WTC11 (cell line): ENCODE data around the gene TNIK. TPM values are rescaled to one million over a fixed set of nuclear protein-coding genes. Genes with fewer than 3 reads are reported as not detected.

Experiments used
- ATAC-seq: fragments of 200-7000 bp; cut with Tn5 transposase; 2 replicates; pipeline ENCODE4 v1.10.0; 2021; ENCODE audit warnings: mild to moderate bottlenecking, moderate library complexity
- CTCF ChIA-PET: fragments of 300-600 bp; sonication (Branson Sonifier 250); formaldehyde crosslinking; loops from one replicate; lab custom pipeline; 2021; ENCODE audit warnings: antibody characterized with exemption; lab: Charles Lee
- POLR2A ChIA-PET: fragments of 350-600 bp; sonication (Branson Sonifier 250); formaldehyde crosslinking; loops from one replicate; lab custom pipeline; 2021; ENCODE audit warnings: antibody characterized with exemption; lab: Charles Lee
- DNase-seq: peaks from one replicate; pipeline ENCODE4 v3.0.0; 2021; ENCODE audit warnings: low spot score
- H3K27ac Mint-ChIP-seq: 2 replicates; pipeline ENCODE4 v1.8.0; 2021; ENCODE audit warnings: mixed read lengths
- H3K27me3 Mint-ChIP-seq: 2 replicates; pipeline ENCODE4 v1.8.0; 2021; ENCODE audit warnings: low read depth, mild to moderate bottlenecking, moderate library complexity, mixed read lengths
- H3K36me3 Mint-ChIP-seq: 2 replicates; pipeline ENCODE4 v1.8.0; 2021; ENCODE audit warnings: mixed read lengths
- H3K4me1 Mint-ChIP-seq: 2 replicates; pipeline ENCODE4 v1.8.0; 2022; ENCODE audit warnings: mixed read lengths
- H3K4me3 Mint-ChIP-seq: 2 replicates; pipeline ENCODE4 v1.8.0; 2021; ENCODE audit warnings: mild to moderate bottlenecking, moderate library complexity, mixed read lengths
- H3K9me3 Mint-ChIP-seq: 2 replicates; pipeline ENCODE4 v1.8.0; 2021; ENCODE audit warnings: mixed read lengths
- ATF1 ChIP-seq: sonication (generic); formaldehyde crosslinking; IDR thresholded peaks from 2 replicates; pipeline ENCODE4 v1.8.1; 2023; ENCODE audit warnings: mild to moderate bottlenecking, moderate library complexity, missing genetic modification reagents
- FOXP1 ChIP-seq: sonication (generic); formaldehyde crosslinking; IDR thresholded peaks from 2 replicates; pipeline ENCODE4 v1.8.0; 2022; ENCODE audit warnings: missing genetic modification reagents, mild to moderate bottlenecking, moderate library complexity, borderline replicate concordance
- FOXP4 ChIP-seq: sonication (generic); formaldehyde crosslinking; IDR thresholded peaks from 2 replicates; pipeline ENCODE4 v1.8.0; 2022; ENCODE audit warnings: mild to moderate bottlenecking, missing genetic modification reagents
- HMGA2 ChIP-seq: fragments of 250-450 bp; sonication (Bioruptor Pico); IDR thresholded peaks from 2 replicates; pipeline ENCODE4 v1.4.0; 2021; ENCODE audit warnings: mild to moderate bottlenecking, moderate library complexity
- IRF2 ChIP-seq: sonication (generic); formaldehyde crosslinking; IDR thresholded peaks from 2 replicates; pipeline ENCODE4 v1.8.0; 2022; ENCODE audit warnings: low read depth, missing genetic modification reagents, borderline replicate concordance
- JAZF1 ChIP-seq: fragments of 250-450 bp; sonication (Bioruptor Pico); IDR thresholded peaks from 2 replicates; pipeline ENCODE4 v1.9.0; 2021; ENCODE audit warnings: moderate library complexity, mild to moderate bottlenecking, inconsistent platforms
- NFYB ChIP-seq: sonication (generic); formaldehyde crosslinking; conservative IDR thresholded peaks from 2 replicates; pipeline ENCODE4 v1.8.0; 2022; ENCODE audit warnings: low read depth, missing genetic modification reagents
- NR1H2 ChIP-seq: sonication (generic); formaldehyde crosslinking; IDR thresholded peaks from 2 replicates; pipeline ENCODE4 v1.9.0; 2021; ENCODE audit warnings: mild to moderate bottlenecking, moderate library complexity, missing genetic modification reagents
- NR2C2 ChIP-seq: sonication (generic); formaldehyde crosslinking; IDR thresholded peaks from 2 replicates; pipeline ENCODE4 v1.8.0; 2022; ENCODE audit warnings: mild to moderate bottlenecking, missing genetic modification reagents
- PREB ChIP-seq: sonication (generic); formaldehyde crosslinking; IDR thresholded peaks from 2 replicates; pipeline ENCODE4 v1.8.1; 2022; ENCODE audit warnings: mild to moderate bottlenecking, missing genetic modification reagents, moderate library complexity, borderline replicate concordance
- RORB ChIP-seq: fragments of 250-450 bp; sonication (Bioruptor Pico); IDR thresholded peaks from 2 replicates; pipeline ENCODE4 v1.9.0; 2021; ENCODE audit warnings: mild to moderate bottlenecking
- ZMAT4 ChIP-seq: fragments of 250-450 bp; sonication (Bioruptor Pico); IDR thresholded peaks from 2 replicates; pipeline ENCODE4 v1.9.0; 2021; ENCODE audit warnings: mild to moderate bottlenecking
- ZNF121 ChIP-seq: sonication (generic); formaldehyde crosslinking; IDR thresholded peaks from 2 replicates; pipeline ENCODE4 v1.8.0; 2023; ENCODE audit warnings: missing genetic modification reagents
- total RNA-seq: library from RNA; stranded (reverse); gene quantifications from 3 replicates; pipeline ENCODE4 v1.2.3, GENCODE V29; 2021
- TF ChIP-seq, protein P1 (sequence below): sonication (generic); formaldehyde crosslinking; IDR thresholded peaks from 2 replicates; pipeline ENCODE4 v1.8.1; 2023; ENCODE audit warnings: mild to moderate bottlenecking, missing genetic modification reagents, moderate library complexity
- TF ChIP-seq, protein P2 (sequence below): sonication (generic); formaldehyde crosslinking; IDR thresholded peaks from 2 replicates; pipeline ENCODE4 v1.8.1; 2022; ENCODE audit warnings: missing genetic modification reagents, borderline replicate concordance
- TF ChIP-seq, protein P3 (sequence below): sonication (generic); formaldehyde crosslinking; IDR thresholded peaks from 2 replicates; pipeline ENCODE4 v1.8.0; 2022; ENCODE audit warnings: mild to moderate bottlenecking, missing genetic modification reagents
- TF ChIP-seq, protein P4 (sequence below): sonication (generic); formaldehyde crosslinking; IDR thresholded peaks from 2 replicates; pipeline ENCODE4 v1.8.1; 2022; ENCODE audit warnings: low read depth, missing genetic modification reagents, borderline replicate concordance
- TF ChIP-seq, protein P5 (sequence below): sonication (generic); formaldehyde crosslinking; IDR thresholded peaks from 2 replicates; pipeline ENCODE4 v1.8.0; 2023; ENCODE audit warnings: mild to moderate bottlenecking, missing genetic modification reagents

Gene TNIK
- total RNA-seq, 1 experiment from 2014 or later, result 50.3 TPM

DNA sequence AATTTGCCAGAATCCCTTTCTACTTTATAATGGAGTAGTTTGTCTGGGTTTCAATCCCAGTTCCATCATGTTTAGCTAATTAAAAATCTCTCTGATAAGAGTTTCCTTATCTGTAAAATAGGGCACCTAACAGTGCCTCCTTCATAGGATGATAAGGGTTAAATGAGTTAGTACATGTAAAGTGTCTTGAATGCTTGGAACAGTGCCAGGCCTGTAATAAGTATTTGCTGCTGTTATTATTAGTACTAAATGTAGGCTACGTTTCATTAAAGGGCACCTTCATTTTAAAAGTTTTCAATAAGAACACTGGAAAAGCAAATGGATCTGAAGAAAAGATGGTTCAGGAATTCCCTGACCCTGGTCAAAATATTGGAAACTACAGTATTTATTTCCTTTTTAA lies 421.9 kb downstream of the TNIK start (continued):
- TF ChIP-seq, protein P1, sequence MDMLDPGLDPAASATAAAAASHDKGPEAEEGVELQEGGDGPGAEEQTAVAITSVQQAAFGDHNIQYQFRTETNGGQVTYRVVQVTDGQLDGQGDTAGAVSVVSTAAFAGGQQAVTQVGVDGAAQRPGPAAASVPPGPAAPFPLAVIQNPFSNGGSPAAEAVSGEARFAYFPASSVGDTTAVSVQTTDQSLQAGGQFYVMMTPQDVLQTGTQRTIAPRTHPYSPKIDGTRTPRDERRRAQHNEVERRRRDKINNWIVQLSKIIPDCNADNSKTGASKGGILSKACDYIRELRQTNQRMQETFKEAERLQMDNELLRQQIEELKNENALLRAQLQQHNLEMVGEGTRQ, result no peak
- no peak for TF ChIP-seq IRF2 (CRISPR knock-in tag)

DNA sequence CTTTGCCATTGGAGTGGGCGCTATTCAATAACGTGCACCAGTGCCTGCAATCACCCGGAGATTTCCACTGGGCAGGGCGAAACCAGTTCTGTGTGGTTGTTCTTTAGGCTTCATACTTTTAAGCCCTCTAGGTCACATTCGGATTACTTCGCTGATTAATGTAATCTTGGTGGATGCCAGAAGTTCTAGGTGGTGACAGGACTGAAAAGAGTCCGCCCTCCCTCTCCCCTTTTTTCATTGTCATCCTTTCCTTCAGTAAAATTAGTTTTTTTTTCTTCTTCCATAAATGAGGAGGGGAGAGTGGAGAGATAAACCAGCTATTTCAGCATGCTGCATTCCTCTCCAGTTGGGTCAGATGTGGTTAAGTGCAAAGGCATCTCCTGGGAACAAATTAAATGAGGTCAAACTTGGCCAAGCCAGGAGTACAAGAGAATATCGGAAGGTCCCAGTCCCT lies 431.4 kb downstream of the TNIK start:
- ATAC-seq, result no peak
- DNase-seq, result no peak
- no peak overlapping the region for H3K27ac Mint-ChIP-seq
- H3K4me1 Mint-ChIP-seq, result no peaks in the 10 kb centered on the region; the same call in 1 of the 2 replicates
- ChIA-PET CTCF (interaction anchor here (0.9 to 1.9 kb wide), 3 partner anchors 11 to 67 kb away, joined by 4 to 13 read pairs (median 7); no protein-coding TSS in a partner anchor), POLR2A (no interaction called here)
- H3K36me3 Mint-ChIP-seq, result no peaks in the 10 kb centered on the region
- H3K4me3 Mint-ChIP-seq, result no peak overlapping the region
- H3K9me3 Mint-ChIP-seq, result no peaks in the 10 kb centered on the region
- no peaks in the 10 kb centered on the region; the same call in 1 of the 2 replicates for H3K27me3 Mint-ChIP-seq
- no peak for TF ChIP-seq ATF1 (CRISPR knock-in tag)
- no peak for TF ChIP-seq FOXP4 (CRISPR knock-in tag)
- no peak for TF ChIP-seq JAZF1 (CRISPR knock-in tag)
- TF ChIP-seq ZMAT4, result no peak
- TF ChIP-seq, protein P2, sequence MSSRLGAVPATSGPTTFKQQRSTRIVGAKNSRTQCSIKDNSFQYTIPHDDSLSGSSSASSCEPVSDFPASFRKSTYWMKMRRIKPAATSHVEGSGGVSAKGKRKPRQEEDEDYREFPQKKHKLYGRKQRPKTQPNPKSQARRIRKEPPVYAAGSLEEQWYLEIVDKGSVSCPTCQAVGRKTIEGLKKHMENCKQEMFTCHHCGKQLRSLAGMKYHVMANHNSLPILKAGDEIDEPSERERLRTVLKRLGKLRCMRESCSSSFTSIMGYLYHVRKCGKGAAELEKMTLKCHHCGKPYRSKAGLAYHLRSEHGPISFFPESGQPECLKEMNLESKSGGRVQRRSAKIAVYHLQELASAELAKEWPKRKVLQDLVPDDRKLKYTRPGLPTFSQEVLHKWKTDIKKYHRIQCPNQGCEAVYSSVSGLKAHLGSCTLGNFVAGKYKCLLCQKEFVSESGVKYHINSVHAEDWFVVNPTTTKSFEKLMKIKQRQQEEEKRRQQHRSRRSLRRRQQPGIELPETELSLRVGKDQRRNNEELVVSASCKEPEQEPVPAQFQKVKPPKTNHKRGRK, result no peak
- TF ChIP-seq NR1H2 (CRISPR knock-in tag), result no peak
- TF ChIP-seq, protein P3, sequence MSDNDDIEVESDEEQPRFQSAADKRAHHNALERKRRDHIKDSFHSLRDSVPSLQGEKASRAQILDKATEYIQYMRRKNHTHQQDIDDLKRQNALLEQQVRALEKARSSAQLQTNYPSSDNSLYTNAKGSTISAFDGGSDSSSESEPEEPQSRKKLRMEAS (CRISPR knock-in tag), result no peak
- no peak for TF ChIP-seq RORB (CRISPR knock-in tag)
- TF ChIP-seq, protein P4, sequence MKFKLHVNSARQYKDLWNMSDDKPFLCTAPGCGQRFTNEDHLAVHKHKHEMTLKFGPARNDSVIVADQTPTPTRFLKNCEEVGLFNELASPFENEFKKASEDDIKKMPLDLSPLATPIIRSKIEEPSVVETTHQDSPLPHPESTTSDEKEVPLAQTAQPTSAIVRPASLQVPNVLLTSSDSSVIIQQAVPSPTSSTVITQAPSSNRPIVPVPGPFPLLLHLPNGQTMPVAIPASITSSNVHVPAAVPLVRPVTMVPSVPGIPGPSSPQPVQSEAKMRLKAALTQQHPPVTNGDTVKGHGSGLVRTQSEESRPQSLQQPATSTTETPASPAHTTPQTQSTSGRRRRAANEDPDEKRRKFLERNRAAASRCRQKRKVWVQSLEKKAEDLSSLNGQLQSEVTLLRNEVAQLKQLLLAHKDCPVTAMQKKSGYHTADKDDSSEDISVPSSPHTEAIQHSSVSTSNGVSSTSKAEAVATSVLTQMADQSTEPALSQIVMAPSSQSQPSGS (CRISPR knock-in tag), result no peak
- no peak for TF ChIP-seq FOXP1
- TF ChIP-seq HMGA2 (CRISPR knock-in tag), result no peak
- no peak for TF ChIP-seq ZNF121
- no peak for TF ChIP-seq NR2C2
- TF ChIP-seq, all 79 proteins: peak for 0

DNA sequence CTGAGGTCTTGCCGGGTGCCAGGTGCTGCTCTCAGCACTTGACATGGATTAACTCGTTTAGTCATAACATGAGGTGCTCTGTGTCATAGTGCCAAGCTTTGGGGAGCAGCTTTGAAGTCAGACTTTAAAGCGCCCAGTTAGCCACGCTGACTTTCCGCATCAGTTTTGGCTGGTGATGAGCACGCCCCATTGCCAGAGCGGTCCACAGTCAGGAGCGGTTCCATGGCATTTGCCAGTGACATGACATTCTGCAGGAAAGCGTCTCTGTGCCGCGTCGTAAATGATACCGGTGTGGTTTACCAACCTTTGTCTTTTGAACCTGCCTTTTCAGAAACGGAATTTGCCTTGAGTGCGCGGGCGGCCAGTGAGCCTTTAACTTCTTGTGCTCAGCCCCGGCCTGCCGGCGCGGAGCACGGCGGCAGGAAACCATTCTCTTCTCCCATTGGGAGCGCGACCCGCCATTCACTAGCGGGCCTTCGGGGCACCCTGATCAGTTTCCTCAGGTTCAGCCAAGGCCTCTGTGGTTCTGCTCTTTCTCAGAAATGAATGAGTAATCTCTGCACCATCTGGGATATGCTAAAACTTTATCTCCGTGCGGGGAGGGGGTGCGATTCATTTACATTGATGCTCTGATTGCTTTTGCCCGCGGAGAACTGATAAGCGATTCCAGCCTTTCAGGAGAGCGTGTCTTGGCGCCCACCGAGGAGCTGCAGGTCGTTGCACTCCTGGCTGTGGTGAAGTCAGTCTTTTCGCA lies 432.0 kb downstream of the TNIK start:
- Mint-ChIP-seq H3K9me3 (no peaks in the 10 kb centered on the region), H3K4me1 (no peaks in the 10 kb centered on the region; the same call in 1 of the 2 replicates), H3K27ac (no peak overlapping the region), H3K36me3 (no peaks in the 10 kb centered on the region), H3K4me3 (no peak overlapping the region), H3K27me3 (no peaks in the 10 kb centered on the region; the same call in 1 of the 2 replicates)
- CTCF ChIA-PET, result interaction anchor here (0.9 to 1.9 kb wide), 3 partner anchors 10 to 67 kb away, joined by 4 to 13 read pairs (median 7); no protein-coding TSS in a partner anchor
- POLR2A ChIA-PET, result no interaction called here
- TF ChIP-seq, protein P5, sequence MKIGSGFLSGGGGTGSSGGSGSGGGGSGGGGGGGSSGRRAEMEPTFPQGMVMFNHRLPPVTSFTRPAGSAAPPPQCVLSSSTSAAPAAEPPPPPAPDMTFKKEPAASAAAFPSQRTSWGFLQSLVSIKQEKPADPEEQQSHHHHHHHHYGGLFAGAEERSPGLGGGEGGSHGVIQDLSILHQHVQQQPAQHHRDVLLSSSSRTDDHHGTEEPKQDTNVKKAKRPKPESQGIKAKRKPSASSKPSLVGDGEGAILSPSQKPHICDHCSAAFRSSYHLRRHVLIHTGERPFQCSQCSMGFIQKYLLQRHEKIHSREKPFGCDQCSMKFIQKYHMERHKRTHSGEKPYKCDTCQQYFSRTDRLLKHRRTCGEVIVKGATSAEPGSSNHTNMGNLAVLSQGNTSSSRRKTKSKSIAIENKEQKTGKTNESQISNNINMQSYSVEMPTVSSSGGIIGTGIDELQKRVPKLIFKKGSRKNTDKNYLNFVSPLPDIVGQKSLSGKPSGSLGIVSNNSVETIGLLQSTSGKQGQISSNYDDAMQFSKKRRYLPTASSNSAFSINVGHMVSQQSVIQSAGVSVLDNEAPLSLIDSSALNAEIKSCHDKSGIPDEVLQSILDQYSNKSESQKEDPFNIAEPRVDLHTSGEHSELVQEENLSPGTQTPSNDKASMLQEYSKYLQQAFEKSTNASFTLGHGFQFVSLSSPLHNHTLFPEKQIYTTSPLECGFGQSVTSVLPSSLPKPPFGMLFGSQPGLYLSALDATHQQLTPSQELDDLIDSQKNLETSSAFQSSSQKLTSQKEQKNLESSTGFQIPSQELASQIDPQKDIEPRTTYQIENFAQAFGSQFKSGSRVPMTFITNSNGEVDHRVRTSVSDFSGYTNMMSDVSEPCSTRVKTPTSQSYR, result 0 out of 2 replicates have a peak, but pooled peaks have one; percentile 19
- TF ChIP-seq NFYB (CRISPR knock-in tag), result peak; percentile 27
- TF ChIP-seq PREB (CRISPR knock-in tag), result no peak
- DNase-seq (peak; percentile 63), ATAC-seq (peak; percentile 96)
